Endothelial cell of umbilical vein (primary cell): Measurements from ENCODE around the gene NRG3. TPM values are rescaled to one million over a fixed set of nuclear protein-coding genes. Genes with fewer than 3 reads are reported as not detected.

Experiments
- BruUV-seq: library from RNA; stranded (reverse); fragments of 400-500 nt; replicated peaks from 2 replicates; lab custom pipeline; 2021; lab: Mats Ljungman, UMichigan
- CTCF ChIA-PET: fragments of 300-600, 350-600 bp; sonication (Branson Sonifier 250); formaldehyde crosslinking; loops from one replicate; lab custom pipeline; 2021; ENCODE audit warnings: antibody characterized with exemption, inconsistent platforms; lab: Charles Lee
- POLR2A ChIA-PET: fragments of 300-600, 350-600 bp; sonication (Branson Sonifier 250); formaldehyde crosslinking; loops from one replicate; lab custom pipeline; 2021; ENCODE audit warnings: antibody characterized with exemption, inconsistent platforms; lab: Charles Lee
- DNase-seq: peaks from one replicate; pipeline ENCODE4 v3.0.0-alpha.2; 2011; ENCODE audit warnings: low read depth, low spot score
- FAIRE-seq: peaks from 2 replicates; lab custom pipeline; 2011; peaks lifted over from hg19 to GRCh38; lab: Jason Lieb, UNC
- H2AFZ ChIP-seq: 2 replicates; pipeline ENCODE4 v1.6.0; 2012; ENCODE audit warnings: low read depth, low read length, control low read depth, inconsistent platforms
- H3K27ac ChIP-seq: 2 replicates; pipeline ENCODE4 v1.5.1; 2011; ENCODE audit warnings: low read depth, mild to moderate bottlenecking, control low read depth, low read length, moderate library complexity; ENCODE audit not compliant: insufficient read depth
- H3K27me3 ChIP-seq, 2 experiments: 2 replicates each; pipeline versions ENCODE4 v1.6.0 to v1.6.1; 2011; ENCODE audit warnings: low read length in 2 of 2, mixed read lengths in 1 of 2; ENCODE audit not compliant: control insufficient read depth in 2 of 2, insufficient read depth in 2 of 2
- H3K36me3 ChIP-seq, 2 experiments: 2 replicates in 1 of 2; 3 replicates in 1 of 2; pipeline ENCODE4 v1.5.1; 2011; ENCODE audit warnings: low read length in 2 of 2, mild to moderate bottlenecking in 1 of 2, moderate library complexity in 1 of 2; ENCODE audit not compliant: control insufficient read depth in 2 of 2, insufficient read depth in 2 of 2; ENCODE audit errors: extremely low read depth in 1 of 2
- H3K4me1 ChIP-seq: 3 replicates; pipeline ENCODE4 v1.5.1; 2011; ENCODE audit warnings: mild to moderate bottlenecking, low read length; ENCODE audit not compliant: control insufficient read depth, insufficient read depth; ENCODE audit errors: extremely low read depth
- H3K4me2 ChIP-seq: 2 replicates; pipeline ENCODE4 v1.6.1; 2011; ENCODE audit warnings: low read length, control low read depth, mixed read lengths; ENCODE audit not compliant: insufficient read depth
- H3K4me3 ChIP-seq, 3 experiments: fragments of 200-600 bp in 1 of 3; sonication (generic), shearing (Covaris generic) in 1 of 3; replicated peaks in 1 of 3; 2 replicates each; pipeline ENCODE4 v1.5.1; 2011 to 2016; ENCODE audit warnings: control low read depth in 3 of 3, low read length in 3 of 3, mild to moderate bottlenecking in 2 of 3, inconsistent platforms in 1 of 3, low read depth in 1 of 3, moderate library complexity in 1 of 3; ENCODE audit not compliant: insufficient read depth in 1 of 3
- H3K79me2 ChIP-seq: 2 replicates; pipeline ENCODE4 v1.6.0; 2012; ENCODE audit warnings: low read length, inconsistent platforms; ENCODE audit not compliant: control insufficient read depth, insufficient read depth
- H3K9ac ChIP-seq: replicated peaks from 2 replicates; pipeline ENCODE3; 2011; ENCODE audit warnings: low read length, control low read depth; ENCODE audit not compliant: insufficient read depth; ENCODE audit errors: extremely low read depth
- H3K9me1 ChIP-seq: replicated peaks from 3 replicates; pipeline ENCODE4 v1.6.0; 2011; ENCODE audit warnings: mild to moderate bottlenecking, low read length; ENCODE audit not compliant: control insufficient read depth, insufficient read depth; ENCODE audit errors: extremely low read depth
- H3K9me3 ChIP-seq: replicated peaks from 2 replicates; pipeline ENCODE4 v1.5.1; 2012; ENCODE audit warnings: low read length, inconsistent platforms; ENCODE audit not compliant: control insufficient read depth, insufficient read depth
- H4K20me1 ChIP-seq: replicated peaks from 2 replicates; pipeline ENCODE3; 2011; ENCODE audit warnings: mild to moderate bottlenecking, low read length; ENCODE audit not compliant: control insufficient read depth, insufficient read depth; ENCODE audit errors: extremely low read depth
- CTCF ChIP-seq, 2 donors: IDR thresholded peaks; 1 replicate in 1 of 2; 2 replicates in 1 of 2; pipeline ENCODE4 v1.5.1; 2011; ENCODE audit warnings: low read length in 2 of 2, mild to moderate bottlenecking in 2 of 2, moderate library complexity in 2 of 2, control low read depth in 1 of 2, inconsistent platforms in 1 of 2, low read depth in 1 of 2; ENCODE audit not compliant: insufficient read depth in 1 of 2; ENCODE audit errors: extremely low read depth in 1 of 2
- EZH2 ChIP-seq: IDR thresholded peaks from 2 replicates; pipeline ENCODE4 v1.6.1; 2012; ENCODE audit warnings: borderline replicate concordance, low read depth, mild to moderate bottlenecking, moderate library complexity, low read length, inconsistent platforms; ENCODE audit not compliant: severe bottlenecking
- FOS ChIP-seq: IDR thresholded peaks from 2 replicates; pipeline ENCODE4 v1.6.1; 2011; ENCODE audit warnings: mild to moderate bottlenecking, low read length, moderate library complexity, borderline replicate concordance; ENCODE audit not compliant: insufficient read depth
- GATA2 ChIP-seq: IDR thresholded peaks from 2 replicates; pipeline ENCODE4 v1.7.0; 2011; ENCODE audit warnings: low read depth, mild to moderate bottlenecking, moderate library complexity, mixed read lengths, low read length; ENCODE audit not compliant: insufficient read length, insufficient read depth
- JUN ChIP-seq: IDR thresholded peaks from 2 replicates; pipeline ENCODE4 v1.6.1; 2011; ENCODE audit warnings: borderline replicate concordance, low read depth; ENCODE audit not compliant: insufficient read length, insufficient read depth
- MAX ChIP-seq: IDR thresholded peaks from 2 replicates; pipeline ENCODE4 v1.6.1; 2011; ENCODE audit not compliant: insufficient read depth, insufficient read length
- MYC ChIP-seq: IDR thresholded peaks from one replicate; pipeline ENCODE4 v1.6.1; 2011; ENCODE audit warnings: mild to moderate bottlenecking, low read depth, low read length
- POLR2A ChIP-seq: IDR thresholded peaks from 2 replicates; pipeline ENCODE4 v1.6.1; 2012; ENCODE audit warnings: low read depth, mild to moderate bottlenecking, control low read depth, low read length
- POLR2AphosphoS5 ChIP-seq: IDR thresholded peaks from 2 replicates; pipeline ENCODE4 v1.6.1; 2012; ENCODE audit warnings: low read depth, mild to moderate bottlenecking, control low read depth, low read length, moderate library complexity; ENCODE audit not compliant: insufficient read depth
- dilution Hi-C: fragments of 300-500 bp; cut with MboI; formaldehyde crosslinking; loops from one replicate; pipeline ENCODE4 v1.15.0; 2019; ENCODE audit warnings: low sequenced_read_pairs; ENCODE audit not compliant: extremely low pct_ligation_motif_present
- intact Hi-C: fragments of 100-400 bp; cut with micrococcal nuclease; formaldehyde crosslinking; loops from one replicate; pipeline ENCODE4 v1.10.0; 2022
- polyA plus RNA-seq, 4 experiments: library from polyadenylated mRNA; depleted of rRNA in 3 of 4; stranded (reverse) in 3 of 4; unstranded in 1 of 4; fragments of >200 nt; gene quantifications; 2 replicates each; pipeline versions ENCODE4 v1.2.1 to v1.2.3, GENCODE V29; 2011 to 2012; ENCODE audit warnings: missing spikeins in 1 of 4
- total RNA-seq: library from RNA; stranded (reverse); gene quantifications from 2 replicates; pipeline ENCODE4 v1.2.3, GENCODE V29; 2021

NRG3 gene
- total and polyA plus RNA-seq, 2 donors (not counting 3 experiments of a cell fraction or from before 2014, with no cell fraction given) = 1.9 to 3.9 TPM

- H3K27ac ChIP-seq = no peak overlapping the region
- intact Hi-C loops = no loop called here
- no TSS peak for BruUV-seq
- no peak for FAIRE-seq
- POLR2A ChIA-PET = no interaction called here
- CTCF ChIA-PET = no interaction called here
- H3K4me1 ChIP-seq = no peaks in the 10 kb centered on the region
- H3K9me1 ChIP-seq = no peaks in the 10 kb centered on the region
- H2AFZ ChIP-seq = no peak overlapping the region
- no peaks in the 10 kb centered on the region for H3K9me3 ChIP-seq
- no peaks in the 10 kb centered on the region for H3K36me3 ChIP-seq
- no peaks in the 10 kb centered on the region for H3K79me2 ChIP-seq
- H3K4me3 ChIP-seq = no peak overlapping the region
- H3K4me2 ChIP-seq = no peak overlapping the region
- dilution Hi-C loops = no loop called here
- no peak for TF ChIP-seq MYC
- no peak for TF ChIP-seq CTCF (IDR thresholded peaks at IDR 0.05; ENCODE audit: extremely low read depth in 1 of 2, insufficient read depth in 1 of 2, low read depth in 1 of 2, low read length in 2 of 2)
- TF ChIP-seq POLR2A = no peak
- TF ChIP-seq GATA2 = no peak
- no peak for TF ChIP-seq FOS
- no peak for TF ChIP-seq JUN
- no peak for TF ChIP-seq POLR2AphosphoS5
- no peak for TF ChIP-seq MAX
- TF ChIP-seq EZH2 = no peak
- no peaks in the 10 kb centered on the region for H4K20me1 ChIP-seq
- H3K27me3 ChIP-seq = no peaks in the 10 kb centered on the region
- DNase-seq = no peak
- no peak overlapping the region for H3K9ac ChIP-seq
Observed at GRCh38 chr10:82409671-82410070, 534.7 kb downstream of the NRG3 start.
